Measurements from ENCODE around the gene RSRC2. TPM values are rescaled to one million over a fixed set of nuclear protein-coding genes. Genes with fewer than 3 reads are reported as not detected.
"Not testable (repeated sequence)": the region's sequence is repeated elsewhere in the genome, so short reads cannot be mapped to it uniquely, and the experiment has no call there.

Gene RSRC2
- total RNA-seq, 1 donor from 2014 or later: 63.8 TPM

- no peaks in the 10 kb centered on the region for H3K9me3 ChIP-seq
- DNase-seq (no peak), ATAC-seq (no peak)
- H3K36me3 ChIP-seq: peaks cover 89% of the 10 kb centered on the region
- no peak overlapping the region for H3K27ac ChIP-seq
- H3K4me3 ChIP-seq: no peak overlapping the region
- TF ChIP-seq CTCF (IDR thresholded peaks at IDR 0.05): no peak
- no peaks in the 10 kb centered on the region for H3K27me3 ChIP-seq
- H3K4me1 ChIP-seq: no peaks in the 10 kb centered on the region
- intact Hi-C loops (cut with DNase I): no loop called here
Observed at GRCh38 chr12:122486805-122487426, 39.8 kb downstream of the RSRC2 start.

- H3K36me3 ChIP-seq: peaks cover 89% of the 10 kb centered on the region
- H3K4me3 ChIP-seq; H3K27ac ChIP-seq; ATAC-seq; H3K27me3 ChIP-seq; H3K9me3 ChIP-seq; DNase-seq; H3K4me1 ChIP-seq; intact Hi-C loops (cut with DNase I): not testable (repeated sequence)
Observed at GRCh38 chr12:122486360-122486759, 40.4 kb downstream of the RSRC2 start.

GRCh38 chr12:122484385-122484784, 42.4 kb downstream of the RSRC2 start:
- DNase-seq; H3K9me3 ChIP-seq; H3K27me3 ChIP-seq; intact Hi-C loops (cut with DNase I); H3K27ac ChIP-seq; H3K4me1 ChIP-seq; H3K4me3 ChIP-seq; ATAC-seq: not testable (repeated sequence)
- H3K36me3 ChIP-seq: peaks cover 89% of the 10 kb centered on the region

DNA sequence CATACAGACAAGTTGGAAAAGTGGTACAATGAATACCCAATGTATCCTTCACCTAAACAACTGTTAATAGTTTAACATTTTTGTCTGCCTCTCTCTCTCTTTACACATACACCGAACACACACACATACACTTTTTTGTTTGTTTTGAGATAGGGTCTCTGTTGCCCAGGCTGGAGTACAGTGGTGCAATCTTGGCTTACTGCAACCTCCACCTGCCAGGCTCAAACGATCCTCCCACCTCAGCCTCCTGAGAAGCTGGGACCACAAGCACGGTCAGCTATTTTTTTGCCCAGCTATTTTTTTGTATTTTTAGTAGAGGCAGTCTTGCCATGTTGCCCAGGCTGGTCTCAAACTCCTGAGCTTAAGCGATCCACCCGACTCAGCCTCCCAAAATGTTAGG, 42.8 kb downstream of the RSRC2 start:
- intact Hi-C loops (cut with DNase I): no loop called here
- TF ChIP-seq CTCF (IDR thresholded peaks at IDR 0.05): no peak
- no peak overlapping the region for H3K4me3 ChIP-seq
- H3K36me3 ChIP-seq: peaks cover 89% of the 10 kb centered on the region
- no peaks in the 10 kb centered on the region for H3K9me3 ChIP-seq
- DNase-seq (no peak), ATAC-seq (no peak)
- H3K4me1 ChIP-seq: no peaks in the 10 kb centered on the region
- no peak overlapping the region for H3K27ac ChIP-seq
- H3K27me3 ChIP-seq: no peaks in the 10 kb centered on the region

- Histone ChIP-seq H3K9me3 (no peaks in the 10 kb centered on the region), H3K36me3 (peaks cover 89% of the 10 kb centered on the region), H3K4me3 (no peak overlapping the region), H3K4me1 (no peaks in the 10 kb centered on the region), H3K27ac (no peak overlapping the region), H3K27me3 (no peaks in the 10 kb centered on the region)
- TF ChIP-seq CTCF (IDR thresholded peaks at IDR 0.05): no peak
- no peak for DNase-seq
- no peak for ATAC-seq
- intact Hi-C loops (cut with DNase I): no loop called here
Observed at GRCh38 chr12:122481861-122482260, 44.9 kb downstream of the RSRC2 start.

DNA sequence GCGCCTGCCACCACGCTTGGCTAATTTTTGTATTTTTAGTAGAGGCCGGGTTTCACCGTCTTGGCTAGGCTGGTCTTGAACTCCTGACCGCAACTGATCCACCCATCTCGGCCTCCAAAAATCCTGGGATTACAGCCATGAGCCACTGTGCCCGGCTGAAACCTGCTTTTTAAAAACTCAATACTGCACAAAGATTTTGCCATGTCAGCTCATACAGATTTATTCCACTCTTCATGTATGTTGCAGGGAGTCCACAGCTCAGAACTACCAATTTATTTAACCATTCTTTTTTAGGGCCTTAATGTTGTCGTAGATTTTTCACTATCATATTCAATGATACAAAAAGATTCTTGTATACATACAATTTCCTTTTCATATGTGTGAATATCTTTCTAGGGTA, 46.0 kb downstream of the RSRC2 start:
- ATAC-seq: no peak

More for the DNA sequence above, 46.0 kb downstream of the RSRC2 start:
- Histone ChIP-seq H3K4me3 (no peak overlapping the region), H3K9me3 (no peaks in the 10 kb centered on the region), H3K27me3 (no peaks in the 10 kb centered on the region), H3K4me1 (no peaks in the 10 kb centered on the region), H3K36me3 (peaks cover 92% of the 10 kb centered on the region), H3K27ac (no peak overlapping the region)
- TF ChIP-seq CTCF (IDR thresholded peaks at IDR 0.05): no peak
- intact Hi-C loops (cut with DNase I): no loop called here
- peak; percentile 20 for DNase-seq
